Suprapubic skin (tissue), 4 donors: ENCODE results near the gene SLC9A2. TPM values are rescaled to one million over a fixed set of nuclear protein-coding genes. Genes with fewer than 3 reads are reported as not detected.
A peak's percentile ranks its signal among the peaks of the same experiment; 100 is the strongest.

Experiments used
- DNase-seq, 2 donors: peaks; one replicate each; pipeline ENCODE4 v3.0.0-alpha.2; 2019; ENCODE audit warnings: low spot score in 2 of 2
- H3K27ac ChIP-seq: fragments of 200-600 bp; sonication (generic); one replicate; pipeline ENCODE4 v1.5.1; 2019
- H3K27me3 ChIP-seq: fragments of 200-600 bp; sonication (generic); one replicate; pipeline ENCODE4 v1.5.1; 2019
- H3K36me3 ChIP-seq: fragments of 200-600 bp; sonication (generic); one replicate; pipeline ENCODE4 v1.5.1; 2019
- H3K4me1 ChIP-seq: fragments of 200-600 bp; sonication (generic); one replicate; pipeline ENCODE4 v1.5.1; 2019
- H3K4me3 ChIP-seq: fragments of 200-600 bp; sonication (generic); one replicate; pipeline ENCODE4 v1.5.1; 2019; ENCODE audit warnings: mild to moderate bottlenecking
- H3K9me3 ChIP-seq: fragments of 200-600 bp; sonication (generic); one replicate; pipeline ENCODE4 v1.5.1; 2019
- CTCF ChIP-seq, 2 donors: fragments of 200-600 bp in 1 of 2; fragments of 450-650 bp in 1 of 2; sonication (generic) in 1 of 2; IDR thresholded peaks; one replicate each; pipeline ENCODE4 v1.5.1; 2016 to 2019; ENCODE audit warnings: antibody characterized with exemption in 2 of 2, mild to moderate bottlenecking in 1 of 2, moderate library complexity in 1 of 2
- EP300 ChIP-seq: sonication (generic); formaldehyde crosslinking; IDR thresholded peaks from one replicate; pipeline ENCODE4 v1.6.1; 2017; ENCODE audit warnings: antibody characterized with exemption
- POLR2A ChIP-seq, 2 donors: fragments of 450-650 bp; IDR thresholded peaks; one replicate each; pipeline ENCODE4 v1.6.1; 2017; ENCODE audit warnings: antibody characterized with exemption in 2 of 2, mild to moderate bottlenecking in 2 of 2, moderate library complexity in 2 of 2
- POLR2AphosphoS5 ChIP-seq, 3 donors: sonication (generic); formaldehyde crosslinking; IDR thresholded peaks; one replicate each; pipeline ENCODE4 v1.6.1; 2017; ENCODE audit warnings: antibody characterized with exemption in 3 of 3
- WGBS: methylation state at CpG from one replicate; pipeline ENCODE4 v1.1.5; 2018; 5-methylcytosine and 5-hydroxymethylcytosine counted together
- total RNA-seq, 4 donors: library from RNA; depleted of rRNA; stranded (reverse); fragments of >200 nt; gene quantifications; one replicate each; pipeline ENCODE4 v1.1.0, GENCODE V29; 2016

Gene SLC9A2, protein sequence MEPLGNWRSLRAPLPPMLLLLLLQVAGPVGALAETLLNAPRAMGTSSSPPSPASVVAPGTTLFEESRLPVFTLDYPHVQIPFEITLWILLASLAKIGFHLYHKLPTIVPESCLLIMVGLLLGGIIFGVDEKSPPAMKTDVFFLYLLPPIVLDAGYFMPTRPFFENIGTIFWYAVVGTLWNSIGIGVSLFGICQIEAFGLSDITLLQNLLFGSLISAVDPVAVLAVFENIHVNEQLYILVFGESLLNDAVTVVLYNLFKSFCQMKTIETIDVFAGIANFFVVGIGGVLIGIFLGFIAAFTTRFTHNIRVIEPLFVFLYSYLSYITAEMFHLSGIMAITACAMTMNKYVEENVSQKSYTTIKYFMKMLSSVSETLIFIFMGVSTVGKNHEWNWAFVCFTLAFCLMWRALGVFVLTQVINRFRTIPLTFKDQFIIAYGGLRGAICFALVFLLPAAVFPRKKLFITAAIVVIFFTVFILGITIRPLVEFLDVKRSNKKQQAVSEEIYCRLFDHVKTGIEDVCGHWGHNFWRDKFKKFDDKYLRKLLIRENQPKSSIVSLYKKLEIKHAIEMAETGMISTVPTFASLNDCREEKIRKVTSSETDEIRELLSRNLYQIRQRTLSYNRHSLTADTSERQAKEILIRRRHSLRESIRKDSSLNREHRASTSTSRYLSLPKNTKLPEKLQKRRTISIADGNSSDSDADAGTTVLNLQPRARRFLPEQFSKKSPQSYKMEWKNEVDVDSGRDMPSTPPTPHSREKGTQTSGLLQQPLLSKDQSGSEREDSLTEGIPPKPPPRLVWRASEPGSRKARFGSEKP
- total RNA-seq = 1 to 10 TPM; 1.2 to 3.9 (median 2.8) TPM

DNA sequence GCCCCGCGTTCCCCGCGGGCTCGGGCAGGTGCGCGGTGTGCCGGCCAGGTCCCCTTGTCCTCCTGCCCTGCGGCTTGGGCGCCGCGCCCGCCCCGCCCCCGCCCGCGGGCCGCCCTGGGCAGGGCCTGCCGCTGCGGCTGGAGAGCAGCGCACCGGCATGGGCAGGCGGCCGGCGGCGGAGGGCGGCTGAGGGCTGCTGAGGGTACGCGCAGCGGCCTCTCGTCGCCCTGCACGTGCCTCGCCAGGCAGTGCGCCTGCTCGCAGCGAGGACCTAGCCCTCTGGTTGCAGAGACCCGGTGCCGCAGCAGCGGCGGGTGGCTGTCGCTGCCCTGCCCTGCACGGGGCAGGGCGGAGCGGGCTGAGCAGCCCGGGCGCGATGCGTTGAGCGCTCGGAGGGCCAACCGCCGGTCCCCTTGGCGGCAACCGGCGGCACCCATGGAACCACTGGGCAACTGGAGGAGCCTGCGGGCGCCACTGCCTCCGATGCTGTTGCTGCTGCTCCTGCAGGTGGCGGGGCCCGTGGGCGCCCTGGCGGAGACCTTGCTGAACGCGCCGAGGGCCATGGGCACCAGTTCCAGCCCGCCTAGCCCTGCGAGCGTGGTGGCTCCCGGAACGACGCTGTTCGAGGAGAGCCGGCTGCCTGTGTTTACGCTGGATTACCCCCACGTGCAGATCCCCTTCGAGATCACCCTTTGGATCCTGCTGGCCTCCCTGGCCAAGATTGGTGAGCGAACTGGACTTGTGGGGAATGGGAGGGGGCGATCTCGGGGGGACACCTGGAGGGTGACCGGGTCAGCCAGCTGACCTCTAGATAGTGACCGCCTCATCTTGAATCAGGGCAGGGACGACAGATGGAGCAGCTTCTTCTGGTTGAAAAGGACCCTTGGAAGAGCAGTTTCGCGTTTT, at the start of gene SLC9A2:
Gene SLC9A2 (plus strand): TSS at position 140 of the 906 bp plus-strand sequence. CDS start 296 bp downstream, at position 436.
- Histone ChIP-seq H3K4me3 (peak within 1 kb of the TSS; percentile 63), H3K4me1 (peaks cover 19% of the 10 kb centered on the region), H3K9me3 (no peaks in the 10 kb centered on the region), H3K27me3 (peaks cover 40% of the 10 kb centered on the region), H3K27ac (peak within 1 kb of the TSS; percentile 38), H3K36me3 (no peaks in the 10 kb centered on the region)
- TF ChIP-seq CTCF (IDR thresholded peaks at IDR 0.05) (no peak), POLR2A (IDR thresholded peaks at IDR 0.05) (no peak), POLR2AphosphoS5 (IDR thresholded peaks at IDR 0.05) (no peak), EP300 (no peak)
- WGBS = 14% methylated on average over 5 of the region's 85 CpGs
- no peak for DNase-seq

GRCh38 chr2:102575888-102576287, 43.5 kb upstream of the SLC9A2 start:
- Histone ChIP-seq H3K4me3 (no peak overlapping the region), H3K27me3 (peaks cover 4% of the 10 kb centered on the region), H3K9me3 (no peaks in the 10 kb centered on the region), H3K4me1 (no peaks in the 10 kb centered on the region), H3K36me3 (no peaks in the 10 kb centered on the region), H3K27ac (no peak overlapping the region)
- WGBS = 93% methylated on average over 1 of the region's 1 CpG
- no peak for DNase-seq
- TF ChIP-seq CTCF (IDR thresholded peaks at IDR 0.05) = no peak
- TF ChIP-seq POLR2A (IDR thresholded peaks at IDR 0.05) = no peak
- no peak for TF ChIP-seq POLR2AphosphoS5 (IDR thresholded peaks at IDR 0.05)
- no peak for TF ChIP-seq EP300

GRCh38 chr2:102578376-102578775, 41.0 kb upstream of the SLC9A2 start:
- no peak for TF ChIP-seq POLR2A (IDR thresholded peaks at IDR 0.05)
- no peak for TF ChIP-seq CTCF (IDR thresholded peaks at IDR 0.05)
- TF ChIP-seq POLR2AphosphoS5 (IDR thresholded peaks at IDR 0.05) = no peak
- TF ChIP-seq EP300 = no peak
- no peaks in the 10 kb centered on the region for H3K4me1 ChIP-seq
- H3K27ac ChIP-seq = no peak overlapping the region
- peaks cover 4% of the 10 kb centered on the region for H3K27me3 ChIP-seq
- no peaks in the 10 kb centered on the region for H3K9me3 ChIP-seq
- DNase-seq = no peak
- no peaks in the 10 kb centered on the region for H3K36me3 ChIP-seq
- no peak overlapping the region for H3K4me3 ChIP-seq
- WGBS = 87% methylated on average over 2 of the region's 2 CpGs

GRCh38 chr2:102581911-102582310, 37.4 kb upstream of the SLC9A2 start:
- Histone ChIP-seq H3K27me3 (peaks cover 4% of the 10 kb centered on the region), H3K36me3 (no peaks in the 10 kb centered on the region), H3K4me3 (no peak overlapping the region), H3K27ac (no peak overlapping the region), H3K9me3 (no peaks in the 10 kb centered on the region), H3K4me1 (no peaks in the 10 kb centered on the region)
- no peak for TF ChIP-seq EP300
- no peak for TF ChIP-seq POLR2A (IDR thresholded peaks at IDR 0.05)
- TF ChIP-seq CTCF (IDR thresholded peaks at IDR 0.05) = no peak
- no peak for TF ChIP-seq POLR2AphosphoS5 (IDR thresholded peaks at IDR 0.05)
- no peak for DNase-seq
